A673 (cell line): ENCODE measurements around the gene FLT1. TPM values are rescaled to one million over a fixed set of nuclear protein-coding genes. Genes with fewer than 3 reads are reported as not detected.

Experiments used
- BruUV-seq: library from RNA; stranded (reverse); fragments of 400-500 nt; replicated peaks from 2 replicates; lab custom pipeline; 2021; lab: Mats Ljungman, UMichigan
- CTCF ChIA-PET: fragments of 300-600 bp; sonication (Branson Sonifier 250); formaldehyde crosslinking; loops from one replicate; lab custom pipeline; 2022; ENCODE audit warnings: antibody characterized with exemption; lab: Charles Lee
- POLR2A ChIA-PET: fragments of 300-600 bp; sonication (Branson Sonifier 250); formaldehyde crosslinking; loops from one replicate; lab custom pipeline; 2022; ENCODE audit warnings: antibody characterized with exemption; ENCODE audit not compliant: low non-redundant PET; lab: Charles Lee
- DNase-seq: peaks from one replicate; pipeline ENCODE4 v3.0.0-alpha.2; 2015; ENCODE audit warnings: low spot score
- H3K27ac ChIP-seq: fragments of 200-600 bp; sonication (generic); 2 replicates; pipeline ENCODE4 v1.5.1; 2016; ENCODE audit warnings: mixed run types, low read depth, mild to moderate bottlenecking, mixed read lengths, antibody characterized with exemption, low read length; ENCODE audit not compliant: poor library complexity, severe bottlenecking
- H3K27me3 ChIP-seq: fragments of 200-600 bp; sonication (generic); replicated peaks from 2 replicates; pipeline ENCODE4 v1.6.1; 2017; ENCODE audit warnings: mixed run types, low read depth, mild to moderate bottlenecking, mixed read lengths, antibody characterized with exemption, low read length; ENCODE audit not compliant: insufficient read depth, poor library complexity
- H3K36me3 ChIP-seq: fragments of 200-600 bp; sonication (generic); 2 replicates; pipeline ENCODE4 v1.6.1; 2016; ENCODE audit warnings: mixed run types, mild to moderate bottlenecking, mixed read lengths, antibody characterized with exemption, low read length; ENCODE audit not compliant: insufficient read depth, poor library complexity, severe bottlenecking
- H3K4me1 ChIP-seq: fragments of 200-600 bp; sonication (generic); 2 replicates; pipeline ENCODE4 v1.6.1; 2017; ENCODE audit warnings: mixed run types, mild to moderate bottlenecking, mixed read lengths, antibody characterized with exemption, low read length; ENCODE audit not compliant: insufficient read depth, poor library complexity, severe bottlenecking
- H3K4me3 ChIP-seq: fragments of 200-600 bp; sonication (generic); 2 replicates; pipeline ENCODE4 v1.5.1; 2016; ENCODE audit warnings: low read depth, mixed run types, mild to moderate bottlenecking, mixed read lengths, low read length; ENCODE audit not compliant: poor library complexity, severe bottlenecking
- H3K9me3 ChIP-seq: fragments of 200-600 bp; sonication (generic); 2 replicates; pipeline ENCODE4 v1.6.1; 2016; ENCODE audit warnings: mixed run types, low read depth, mild to moderate bottlenecking, mixed read lengths, antibody characterized with exemption, low read length; ENCODE audit not compliant: poor library complexity, severe bottlenecking
- CTCF ChIP-seq: fragments of 300-800, 200-600 bp; sonication (generic); conservative IDR thresholded peaks from 2 replicates; pipeline ENCODE4 v1.5.1; 2017; ENCODE audit warnings: low read depth, mild to moderate bottlenecking, antibody characterized with exemption, low read length, moderate library complexity, mixed read lengths
- EZH2 ChIP-seq: fragments of 200-600 bp; sonication (generic); IDR thresholded peaks from 2 replicates; pipeline ENCODE4 v1.6.1; 2017; ENCODE audit warnings: borderline replicate concordance, low read depth, mild to moderate bottlenecking, mixed read lengths, antibody characterized with exemption, low read length; ENCODE audit not compliant: poor library complexity, severe bottlenecking
- intact Hi-C: fragments of 100-400 bp; cut with micrococcal nuclease; formaldehyde crosslinking; loops from one replicate; pipeline ENCODE4 v1.10.0; 2022; ENCODE audit not compliant: unreplicated experiment
- total RNA-seq: library from RNA; stranded (reverse); gene quantifications from 2 replicates; pipeline ENCODE4 v1.2.3, GENCODE V29; 2021

FLT1 gene
- total RNA-seq, 1 experiment from 2014 or later: 5.2 TPM

GRCh38 chr13:28438598-28439334 lies 56.2 kb downstream of the FLT1 start:
- POLR2A ChIA-PET: no interaction called here
- DNase-seq: no peak
- Histone ChIP-seq H3K4me1 (peaks cover 17% of the 10 kb centered on the region), H3K4me3 (no peak overlapping the region), H3K27ac (no peak overlapping the region), H3K9me3 (no peaks in the 10 kb centered on the region), H3K36me3 (no peaks in the 10 kb centered on the region), H3K27me3 (no peaks in the 10 kb centered on the region)
- BruUV-seq: no TSS peak
- CTCF ChIA-PET: no interaction called here
- intact Hi-C loops: no loop called here
- TF ChIP-seq EZH2 (no peak), CTCF (no peak)

- no TSS peak for BruUV-seq
- Histone ChIP-seq H3K4me1 (peaks cover 15% of the 10 kb centered on the region), H3K36me3 (no peaks in the 10 kb centered on the region), H3K27me3 (no peaks in the 10 kb centered on the region), H3K27ac (no peak overlapping the region), H3K4me3 (no peak overlapping the region), H3K9me3 (no peaks in the 10 kb centered on the region)
- ChIA-PET POLR2A (no interaction called here), CTCF (no interaction called here)
- intact Hi-C loops: no loop called here
- DNase-seq: no peak
- TF ChIP-seq EZH2 (no peak), CTCF (no peak)
Observed at GRCh38 chr13:28438067-28438466, 56.9 kb downstream of the FLT1 start.

- TF ChIP-seq CTCF: no peak
- no peak for TF ChIP-seq EZH2
- Histone ChIP-seq H3K4me3 (no peak overlapping the region), H3K4me1 (peaks cover 10% of the 10 kb centered on the region), H3K27ac (no peak overlapping the region), H3K9me3 (no peaks in the 10 kb centered on the region), H3K36me3 (no peaks in the 10 kb centered on the region), H3K27me3 (no peaks in the 10 kb centered on the region)
- CTCF ChIA-PET: no interaction called here
- no peak for DNase-seq
- intact Hi-C loops: no loop called here
- no TSS peak for BruUV-seq
- POLR2A ChIA-PET: no interaction called here
Observed at GRCh38 chr13:28435917-28436316, 59.0 kb downstream of the FLT1 start.
